CD4-positive, alpha-beta T cell treated with Interleukin-10 for 1 hour (primary cell): ENCODE measurements around the gene NEU4.
"Not testable (repeated sequence)": the region's sequence is repeated elsewhere in the genome, so short reads cannot be mapped to it uniquely, and the experiment has no call there.

Experiments
- DNase-seq: peaks from one replicate; pipeline ENCODE4 v3.0.0-alpha.2; 2020

NEU4 gene

GRCh38 chr2:241814643-241815476 lies 5.9 kb downstream of the NEU4 start:
- no peak for DNase-seq

- DNase-seq = no peak
Observed at GRCh38 chr2:241815477-241816430, 6.8 kb downstream of the NEU4 start.

- no peak for DNase-seq
Observed at GRCh38 chr2:241816431-241817121, 7.6 kb downstream of the NEU4 start.

DNA sequence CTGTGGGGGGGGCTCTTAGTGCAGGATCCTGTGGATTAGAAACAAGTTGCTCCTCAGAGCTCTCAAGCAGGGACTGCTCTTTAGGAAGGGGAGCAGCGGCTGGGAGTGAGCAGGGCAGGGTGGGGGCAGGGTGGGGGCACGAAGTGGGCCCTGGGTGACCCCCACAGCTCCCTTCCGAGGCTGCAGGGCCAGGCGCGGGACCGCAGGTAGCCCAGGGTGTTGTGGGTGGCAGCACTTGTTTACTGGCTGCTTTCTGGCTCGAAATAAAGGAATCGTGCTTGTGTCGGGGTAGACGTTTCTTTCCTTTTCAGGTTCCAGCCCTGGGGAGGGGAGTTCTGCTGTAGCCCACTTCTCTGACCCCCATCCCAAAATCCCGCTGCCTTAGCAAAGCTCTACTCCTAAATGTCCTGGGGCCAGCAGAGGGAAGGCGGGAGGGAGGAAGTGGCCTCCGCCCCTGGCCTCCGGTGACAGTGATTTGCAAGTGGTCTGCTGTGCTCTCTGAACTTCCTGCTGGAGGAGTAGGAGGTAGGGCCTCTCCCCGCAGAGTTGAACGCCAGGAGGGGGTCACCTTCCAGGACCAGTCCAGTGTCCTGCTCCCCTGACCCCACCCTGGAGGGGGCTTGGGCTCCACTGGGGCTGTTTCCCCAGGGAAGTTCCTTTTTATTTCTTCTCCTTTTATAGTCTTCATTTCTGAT lies 8.3 kb downstream of the NEU4 start:
- DNase-seq = no peak

GRCh38 chr2:241817821-241818215 lies 8.8 kb downstream of the NEU4 start:
- DNase-seq = not testable (repeated sequence)

- no peak for DNase-seq
Observed at GRCh38 chr2:241818229-241818942, 9.4 kb downstream of the NEU4 start.

DNA sequence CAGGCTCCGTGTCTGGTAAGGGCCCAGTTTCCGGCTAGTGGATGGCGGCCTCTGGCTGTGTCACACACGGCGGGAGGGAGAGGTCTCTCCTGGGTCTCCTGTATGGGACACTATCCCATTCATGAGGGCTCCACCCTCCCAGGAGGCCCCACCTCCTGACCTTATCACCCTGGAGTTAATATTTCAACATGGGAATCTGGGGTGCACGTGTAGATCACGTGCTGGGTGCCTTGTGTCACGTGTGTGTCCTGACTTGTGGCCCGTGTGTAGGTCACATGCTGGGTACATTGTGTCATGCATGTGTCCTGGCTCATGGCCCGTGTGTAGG lies 9.9 kb downstream of the NEU4 start:
- DNase-seq = no peak

DNA sequence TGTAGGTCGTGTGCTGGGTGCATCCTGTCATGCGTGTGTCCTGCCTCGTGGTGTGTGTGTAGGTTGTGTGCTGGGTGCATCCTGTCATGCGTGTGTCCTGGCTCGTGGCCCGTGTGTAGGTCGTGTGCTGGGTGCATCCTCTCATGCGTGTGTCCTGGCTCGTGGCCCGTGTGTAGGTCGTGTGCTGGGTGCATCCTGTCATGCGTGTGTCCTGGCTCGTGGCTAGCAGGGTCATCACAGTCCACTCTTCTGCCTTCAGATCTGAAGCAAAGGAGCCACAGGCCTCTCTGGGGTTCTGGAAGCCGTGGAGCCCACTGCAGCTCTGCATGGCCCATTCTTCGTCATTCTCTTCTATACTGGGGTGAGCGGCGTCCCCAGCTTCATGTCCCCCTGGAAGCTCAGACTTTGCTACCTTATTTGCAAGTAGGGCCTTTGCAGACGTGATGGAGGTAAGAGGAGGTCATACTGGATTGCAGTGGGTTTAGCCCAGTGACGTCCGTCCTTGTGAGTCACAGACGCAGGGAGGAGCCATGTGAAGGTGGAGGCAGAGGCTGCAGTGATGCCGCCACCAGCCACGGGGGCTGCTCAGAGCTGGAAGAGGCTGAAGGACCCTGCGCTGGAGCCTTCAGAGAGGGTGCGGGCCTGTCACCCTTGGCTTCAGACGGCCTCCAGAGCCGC lies 11.1 kb downstream of the NEU4 start:
- not testable (repeated sequence) for DNase-seq

DNA sequence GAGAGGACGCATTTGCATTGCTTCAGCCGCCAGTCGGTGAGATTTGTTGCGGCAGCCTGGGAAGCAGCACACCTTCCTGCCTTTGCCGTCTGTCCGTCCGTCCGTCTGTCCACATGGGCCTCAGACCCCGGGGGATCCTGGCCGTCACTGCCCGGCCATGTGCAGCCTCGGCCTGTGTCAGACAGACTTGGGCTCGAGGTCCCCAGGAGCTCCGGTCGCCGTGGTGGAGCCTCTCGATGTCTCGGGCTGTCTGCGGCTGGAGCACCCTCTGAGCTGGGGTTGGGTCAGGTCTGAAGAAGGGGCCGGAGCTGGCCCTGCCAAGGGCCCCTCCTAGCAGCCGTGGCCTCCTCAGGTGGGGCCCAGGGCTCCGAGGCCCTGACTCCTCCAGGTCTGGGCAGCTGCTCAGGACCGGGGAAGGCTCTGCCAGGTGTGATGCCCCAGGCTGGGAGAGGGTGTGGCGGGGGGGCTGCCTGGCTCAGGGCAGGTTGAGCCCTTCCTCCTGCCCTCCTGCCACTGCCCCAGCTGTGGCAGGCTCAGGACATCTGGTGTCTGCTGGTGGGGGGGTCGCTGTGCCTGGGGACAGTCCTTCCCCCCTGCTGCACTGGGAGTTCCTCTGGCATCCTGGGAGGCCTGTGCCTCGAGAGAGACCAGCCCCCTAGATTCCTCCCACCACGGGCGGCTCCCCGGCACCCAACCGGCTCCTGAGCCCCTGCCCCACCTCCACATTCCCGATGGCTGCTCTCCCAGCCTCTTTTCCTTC lies 11.8 kb downstream of the NEU4 start:
- no peak for DNase-seq

- no peak for DNase-seq
Observed at GRCh38 chr2:241821460-241822263, 12.7 kb downstream of the NEU4 start.

GRCh38 chr2:241822264-241822623 lies 13.3 kb downstream of the NEU4 start:
- no peak for DNase-seq

DNA sequence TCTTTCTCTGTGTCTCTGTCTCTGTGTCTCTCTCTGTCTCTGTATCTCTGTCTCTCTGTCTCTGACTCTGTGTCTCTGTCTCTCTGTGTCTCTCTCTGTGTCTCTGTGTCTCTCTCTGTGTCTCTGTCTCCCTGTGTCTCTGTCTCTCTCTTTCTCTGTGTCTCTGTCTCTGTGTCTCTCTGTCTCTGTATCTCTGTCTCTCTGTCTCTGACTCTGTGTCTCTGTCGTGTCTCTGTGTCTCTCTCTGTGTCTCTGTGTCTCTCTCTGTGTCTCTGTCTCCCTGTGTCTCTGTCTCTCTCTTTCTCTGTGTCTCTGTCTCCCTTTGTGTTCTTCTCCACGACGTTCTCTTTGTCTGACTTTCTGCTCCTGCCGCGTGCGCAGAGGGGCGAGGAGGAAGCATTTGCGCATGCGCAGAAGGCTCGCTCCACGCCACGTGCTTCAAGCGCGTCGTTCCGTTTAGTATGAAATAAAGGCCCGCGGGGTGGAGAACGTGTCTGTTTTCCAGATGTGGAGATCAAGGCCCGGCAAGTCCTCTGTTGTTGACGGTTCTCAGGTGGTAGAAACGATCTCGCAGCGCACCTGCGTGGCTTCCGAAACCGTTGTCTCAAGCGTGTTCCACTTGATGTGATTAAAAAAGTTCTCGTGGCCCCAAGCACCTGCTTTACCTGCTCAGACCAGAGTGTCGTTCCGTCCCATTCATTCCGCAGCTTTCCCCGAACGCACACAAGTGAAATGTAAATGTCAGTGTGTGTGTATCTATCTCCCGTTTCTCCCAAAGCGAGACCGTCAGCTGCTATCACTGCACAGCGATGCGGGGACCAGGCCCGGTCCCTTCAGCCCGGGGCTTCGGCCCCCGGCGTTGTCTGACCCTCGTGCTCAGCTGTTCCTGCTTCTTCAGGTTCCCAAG lies 14.8 kb downstream of the NEU4 start:
- not testable (repeated sequence) for DNase-seq

- no peak for DNase-seq
Observed at GRCh38 chr2:241827394-241827793, 18.4 kb downstream of the NEU4 start.

GRCh38 chr2:241833101-241833663 lies 24.2 kb downstream of the NEU4 start:
- no peak for DNase-seq

GRCh38 chr2:241833756-241834526 lies 24.9 kb downstream of the NEU4 start:
- DNase-seq = not testable (repeated sequence)

GRCh38 chr2:241834527-241835210 lies 25.7 kb downstream of the NEU4 start:
- DNase-seq = no peak

DNA sequence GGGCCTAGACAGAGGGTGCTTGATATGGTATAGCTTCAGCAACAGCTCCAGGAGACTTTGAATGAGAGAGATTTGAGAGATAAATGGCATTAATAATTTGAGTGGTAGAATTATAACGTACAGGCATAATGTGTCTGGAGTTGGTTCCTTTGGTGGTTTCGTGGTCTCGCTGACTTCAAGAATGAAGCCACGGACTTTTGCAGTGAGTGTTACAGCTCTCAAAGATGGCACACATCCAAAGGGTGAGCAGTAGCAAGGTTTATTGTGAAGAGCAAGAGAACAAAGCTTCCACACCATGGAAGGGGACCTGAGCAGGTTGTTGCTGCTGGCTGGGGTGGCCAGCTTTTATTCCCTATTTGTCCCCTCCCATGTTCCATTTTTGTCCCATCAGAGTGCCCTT lies 26.6 kb downstream of the NEU4 start:
- no peak for DNase-seq
